K562 (cell line): ENCODE measurements around the gene FGR. TPM values are rescaled to one million over a fixed set of nuclear protein-coding genes. Genes with fewer than 3 reads are reported as not detected.

ENCODE experiments used
- PREB ChIP-seq: sonication (generic); formaldehyde crosslinking; IDR thresholded peaks from 2 replicates; pipeline ENCODE4 v1.8.1; 2023; ENCODE audit warnings: mild to moderate bottlenecking, missing genetic modification reagents
- RBM34 ChIP-seq: fragments of 200-400 bp; formaldehyde crosslinking; IDR thresholded peaks from 2 replicates; pipeline ENCODE4 v1.6.1; 2018; ENCODE audit warnings: low read length, borderline replicate concordance; ENCODE audit not compliant: insufficient read depth
- polyA plus RNA-seq, 8 experiments: library from polyadenylated mRNA; depleted of rRNA in 4 of 8; stranded (reverse) in 5 of 8; unstranded in 3 of 8; fragments of >200 nt; fragmentation: Nextera tagmentation in 2 of 8; fragmentation: Illumina TruSeq in 1 of 8; extraction: Ambion mirVana in 2 of 8; extraction: Trizol in 1 of 8; gene quantifications; 2 replicates each; pipeline versions ENCODE4 v1.2.1 to v1.2.3, GENCODE V29; 2011 to 2014; ENCODE audit warnings: inconsistent platforms in 1 of 8, missing spikeins in 1 of 8
- small RNA-seq: library from RNA; depleted of rRNA; stranded (forward); fragments of <200 nt; gene quantifications from one replicate; pipeline ENCODE3, GENCODE V24; 2014
- total RNA-seq, 7 experiments: library from RNA; depleted of rRNA in 6 of 7; stranded (reverse); fragments of >200 nt in 6 of 7; fragmentation: Illumina TruSeq in 2 of 7; extraction: Trizol in 2 of 7; gene quantifications; 2 replicates each; pipeline versions ENCODE4 v1.2.1 to v1.2.3, GENCODE V29; 2011 to 2021; ENCODE audit warnings: low replicate concordance in 1 of 7
- TF ChIP-seq, protein P1 (sequence below): fragments of 200-800 bp; sonication (Bioruptor generic); IDR thresholded peaks from 2 replicates; pipeline ENCODE4 v1.6.1; 2017; ENCODE audit warnings: missing genetic modification characterization, missing compliant biosample characterization

FGR gene
- total and polyA plus RNA-seq, 9 of the 15 experiments (the other 6 are each of a cell fraction or from before 2014, with no cell fraction given): 0.04 to 0.11 TPM; not detected in 7

GRCh38 chr1:27562534-27563340 lies 72.2 kb downstream of the FGR start (continued):
- TF ChIP-seq, protein P1, sequence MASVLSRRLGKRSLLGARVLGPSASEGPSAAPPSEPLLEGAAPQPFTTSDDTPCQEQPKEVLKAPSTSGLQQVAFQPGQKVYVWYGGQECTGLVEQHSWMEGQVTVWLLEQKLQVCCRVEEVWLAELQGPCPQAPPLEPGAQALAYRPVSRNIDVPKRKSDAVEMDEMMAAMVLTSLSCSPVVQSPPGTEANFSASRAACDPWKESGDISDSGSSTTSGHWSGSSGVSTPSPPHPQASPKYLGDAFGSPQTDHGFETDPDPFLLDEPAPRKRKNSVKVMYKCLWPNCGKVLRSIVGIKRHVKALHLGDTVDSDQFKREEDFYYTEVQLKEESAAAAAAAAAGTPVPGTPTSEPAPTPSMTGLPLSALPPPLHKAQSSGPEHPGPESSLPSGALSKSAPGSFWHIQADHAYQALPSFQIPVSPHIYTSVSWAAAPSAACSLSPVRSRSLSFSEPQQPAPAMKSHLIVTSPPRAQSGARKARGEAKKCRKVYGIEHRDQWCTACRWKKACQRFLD: no peak; the same call in 1 of the 2 replicates
- TF ChIP-seq RBM34 (no peak), PREB (CRISPR knock-in tag) (no peak)

Small RNA genes within 50 kb of the gene (small RNA-seq; reads per million reads assigned to genes)
- not detected for gene AL031729.1
- not detected for gene RNU6-949P

Other genes with a start within 250 kb of the FGR start
Only the 7 nearest of the 8 such genes appear.
- 21.3 and 29.6 TPM in 2 replicates for gene WASF2, start 145.0 kb downstream of the FGR start, total RNA-seq (2014; rRNA removed)
- gene WASF2, start 145.0 kb downstream of the FGR start, total RNA-seq (2014; rRNA removed; fragmentation: Illumina TruSeq; extraction: Trizol): 31.2 and 40.7 TPM in 2 replicates
- gene WASF2, start 145.0 kb downstream of the FGR start, total RNA-seq (2015; rRNA removed; fragmentation: Illumina TruSeq; extraction: Trizol): 26.1 and 29.2 TPM in 2 replicates
- gene WASF2, start 145.0 kb downstream of the FGR start, total RNA-seq (2021): 139 and 163 TPM in 2 replicates
- gene WASF2, start 145.0 kb downstream of the FGR start, polyA plus RNA-seq (2011; rRNA removed): 41.5 and 104 TPM in 2 replicates
- gene WASF2, start 145.0 kb downstream of the FGR start, polyA plus RNA-seq (2014; fragmentation: Illumina TruSeq; extraction: Trizol): 109 and 115 TPM in 2 replicates
- 1 to 10 TPM; 8.2 to 9.7 TPM for gene WASF2, start 145.0 kb downstream of the FGR start, polyA plus RNA-seq (2014; fragmentation: Nextera tagmentation; extraction: Ambion mirVana)
- 51.3 and 56.8 TPM in 2 replicates for gene WASF2, start 145.0 kb downstream of the FGR start, polyA plus RNA-seq (2014; rRNA removed)
- gene AHDC1, start 31.0 kb downstream of the FGR start, total RNA-seq (2014; rRNA removed): 7.9 and 12.5 TPM in 2 replicates
- 3.6 and 4.6 TPM in 2 replicates for gene AHDC1, start 31.0 kb downstream of the FGR start, total RNA-seq (2014; rRNA removed; fragmentation: Illumina TruSeq; extraction: Trizol)
- gene AHDC1, start 31.0 kb downstream of the FGR start, total RNA-seq (2015; rRNA removed; fragmentation: Illumina TruSeq; extraction: Trizol): 4.7 and 4.8 TPM in 2 replicates
- 36.4 and 37.8 TPM in 2 replicates for gene AHDC1, start 31.0 kb downstream of the FGR start, total RNA-seq (2021)
- 3.1 and 4.2 TPM in 2 replicates for gene AHDC1, start 31.0 kb downstream of the FGR start, polyA plus RNA-seq (2011; rRNA removed)
- 5.4 and 9.5 TPM in 2 replicates for gene AHDC1, start 31.0 kb downstream of the FGR start, polyA plus RNA-seq (2014; fragmentation: Illumina TruSeq; extraction: Trizol)
- under 1 TPM; 0.21 to 0.59 TPM for gene AHDC1, start 31.0 kb downstream of the FGR start, polyA plus RNA-seq (2014; fragmentation: Nextera tagmentation; extraction: Ambion mirVana)
- gene AHDC1, start 31.0 kb downstream of the FGR start, polyA plus RNA-seq (2014; rRNA removed): 8.5 and 9.0 TPM in 2 replicates
- 4.5 and 4.7 TPM in 2 replicates for gene IFI6, start 37.0 kb upstream of the FGR start, total RNA-seq (2014; rRNA removed)
- 0.99 and 1.0 TPM in 2 replicates for gene IFI6, start 37.0 kb upstream of the FGR start, total RNA-seq (2014; rRNA removed; fragmentation: Illumina TruSeq; extraction: Trizol)
- gene IFI6, start 37.0 kb upstream of the FGR start, total RNA-seq (2015; rRNA removed; fragmentation: Illumina TruSeq; extraction: Trizol): 1.6 and 2.2 TPM in 2 replicates
- 3.8 and 5.0 TPM in 2 replicates for gene IFI6, start 37.0 kb upstream of the FGR start, total RNA-seq (2021)
- gene IFI6, start 37.0 kb upstream of the FGR start, polyA plus RNA-seq (2011; rRNA removed): 2.0 and 2.7 TPM in 2 replicates
- 2.4 and 2.9 TPM in 2 replicates for gene IFI6, start 37.0 kb upstream of the FGR start, polyA plus RNA-seq (2014; fragmentation: Illumina TruSeq; extraction: Trizol)
- gene IFI6, start 37.0 kb upstream of the FGR start, polyA plus RNA-seq (2014; fragmentation: Nextera tagmentation; extraction: Ambion mirVana): under 1 TPM; 0.17 to 0.76 TPM
- gene IFI6, start 37.0 kb upstream of the FGR start, polyA plus RNA-seq (2014; rRNA removed): 4.0 and 4.4 TPM in 2 replicates
- 14.3 and 14.6 TPM in 2 replicates for gene FAM76A, start 90.8 kb upstream of the FGR start, total RNA-seq (2014; rRNA removed)
- 13.0 and 16.4 TPM in 2 replicates for gene FAM76A, start 90.8 kb upstream of the FGR start, total RNA-seq (2014; rRNA removed; fragmentation: Illumina TruSeq; extraction: Trizol)
- gene FAM76A, start 90.8 kb upstream of the FGR start, total RNA-seq (2015; rRNA removed; fragmentation: Illumina TruSeq; extraction: Trizol): 11.9 and 13.1 TPM in 2 replicates
- gene FAM76A, start 90.8 kb upstream of the FGR start, total RNA-seq (2021): 10.8 and 12.4 TPM in 2 replicates
- 9.7 and 11.0 TPM in 2 replicates for gene FAM76A, start 90.8 kb upstream of the FGR start, polyA plus RNA-seq (2011; rRNA removed)
- 7.8 and 11.3 TPM in 2 replicates for gene FAM76A, start 90.8 kb upstream of the FGR start, polyA plus RNA-seq (2014; fragmentation: Illumina TruSeq; extraction: Trizol)
- gene FAM76A, start 90.8 kb upstream of the FGR start, polyA plus RNA-seq (2014; fragmentation: Nextera tagmentation; extraction: Ambion mirVana): 10 to 100 TPM in 1 of 2 experiments, 1 to 10 TPM in 1; 9.5 to 14.6 TPM
- 11.4 and 13.6 TPM in 2 replicates for gene FAM76A, start 90.8 kb upstream of the FGR start, polyA plus RNA-seq (2014; rRNA removed)
- gene STX12, start 138.0 kb upstream of the FGR start, total RNA-seq (2014; rRNA removed): 18.2 and 27.2 TPM in 2 replicates
- gene STX12, start 138.0 kb upstream of the FGR start, total RNA-seq (2014; rRNA removed; fragmentation: Illumina TruSeq; extraction: Trizol): 27.1 and 31.5 TPM in 2 replicates
- gene STX12, start 138.0 kb upstream of the FGR start, total RNA-seq (2015; rRNA removed; fragmentation: Illumina TruSeq; extraction: Trizol): 24.7 and 25.7 TPM in 2 replicates
- 23.1 and 23.8 TPM in 2 replicates for gene STX12, start 138.0 kb upstream of the FGR start, total RNA-seq (2021)
- 18.4 and 24.4 TPM in 2 replicates for gene STX12, start 138.0 kb upstream of the FGR start, polyA plus RNA-seq (2011; rRNA removed)
- 26.9 and 31.3 TPM in 2 replicates for gene STX12, start 138.0 kb upstream of the FGR start, polyA plus RNA-seq (2014; fragmentation: Illumina TruSeq; extraction: Trizol)
- gene STX12, start 138.0 kb upstream of the FGR start, polyA plus RNA-seq (2014; fragmentation: Nextera tagmentation; extraction: Ambion mirVana): 10 to 100 TPM; 23.1 to 27.4 TPM
- gene STX12, start 138.0 kb upstream of the FGR start, polyA plus RNA-seq (2014; rRNA removed): 16.9 and 18.6 TPM in 2 replicates
- gene PPP1R8, start 195.6 kb upstream of the FGR start, total RNA-seq (2014; rRNA removed): 70.7 and 79.1 TPM in 2 replicates
- gene PPP1R8, start 195.6 kb upstream of the FGR start, total RNA-seq (2014; rRNA removed; fragmentation: Illumina TruSeq; extraction: Trizol): 74.6 and 79.6 TPM in 2 replicates
- gene PPP1R8, start 195.6 kb upstream of the FGR start, total RNA-seq (2015; rRNA removed; fragmentation: Illumina TruSeq; extraction: Trizol): 80.1 and 87.9 TPM in 2 replicates
- gene PPP1R8, start 195.6 kb upstream of the FGR start, total RNA-seq (2021): 66.7 and 75.3 TPM in 2 replicates
- 89.6 and 101 TPM in 2 replicates for gene PPP1R8, start 195.6 kb upstream of the FGR start, polyA plus RNA-seq (2011; rRNA removed)
- 107 and 132 TPM in 2 replicates for gene PPP1R8, start 195.6 kb upstream of the FGR start, polyA plus RNA-seq (2014; fragmentation: Illumina TruSeq; extraction: Trizol)
- gene PPP1R8, start 195.6 kb upstream of the FGR start, polyA plus RNA-seq (2014; fragmentation: Nextera tagmentation; extraction: Ambion mirVana): 10 to 100 TPM; 16.2 to 20.2 TPM
- gene PPP1R8, start 195.6 kb upstream of the FGR start, polyA plus RNA-seq (2014; rRNA removed): 83.0 and 89.5 TPM in 2 replicates
- gene THEMIS2, start 237.4 kb upstream of the FGR start, total RNA-seq (2014; rRNA removed): 10.8 and 12.6 TPM in 2 replicates
- 4.2 and 6.8 TPM in 2 replicates for gene THEMIS2, start 237.4 kb upstream of the FGR start, total RNA-seq (2014; rRNA removed; fragmentation: Illumina TruSeq; extraction: Trizol)
- 4.6 and 4.9 TPM in 2 replicates for gene THEMIS2, start 237.4 kb upstream of the FGR start, total RNA-seq (2015; rRNA removed; fragmentation: Illumina TruSeq; extraction: Trizol)
- 12.7 TPM in 2 replicates for gene THEMIS2, start 237.4 kb upstream of the FGR start, total RNA-seq (2021)
- 8.5 and 16.9 TPM in 2 replicates for gene THEMIS2, start 237.4 kb upstream of the FGR start, polyA plus RNA-seq (2011; rRNA removed)
- gene THEMIS2, start 237.4 kb upstream of the FGR start, polyA plus RNA-seq (2014; fragmentation: Illumina TruSeq; extraction: Trizol): 8.0 and 9.5 TPM in 2 replicates
- gene THEMIS2, start 237.4 kb upstream of the FGR start, polyA plus RNA-seq (2014; fragmentation: Nextera tagmentation; extraction: Ambion mirVana): 1 to 10 TPM; 2.3 to 3.4 TPM
- gene THEMIS2, start 237.4 kb upstream of the FGR start, polyA plus RNA-seq (2014; rRNA removed): 11.7 and 12.8 TPM in 2 replicates